GM12878 (cell line): ENCODE results near the gene NKTR. TPM values are rescaled to one million over a fixed set of nuclear protein-coding genes. Genes with fewer than 3 reads are reported as not detected.
A peak's percentile ranks its signal among the peaks of the same experiment; 100 is the strongest.

ENCODE experiments used
- ATAC-seq: fragments of 200-7000 bp; cut with Tn5 transposase; 3 replicates; pipeline ENCODE4 v1.9.1; 2020; ENCODE audit warnings: mild to moderate bottlenecking, moderate library complexity
- BruUV-seq: library from RNA; stranded (reverse); fragments of 400-500 nt; replicated peaks from 2 replicates; lab custom pipeline; 2021; lab: Mats Ljungman, UMichigan
- CTCF ChIA-PET: fragments of 300-600 bp; sonication (Branson Sonifier 250); formaldehyde crosslinking; extraction: SDS; loops from one replicate; lab custom pipeline; 2021; ENCODE audit warnings: inconsistent platforms; lab: Yijun Ruan, JAX
- POLR2A ChIA-PET: fragments of 350-600 bp; formaldehyde crosslinking; extraction: SDS; loops from one replicate; lab custom pipeline; 2021; ENCODE audit warnings: inconsistent platforms; lab: Charles Lee
- RAD21 ChIA-PET: fragments of 300-600 bp; sonication (Branson Sonifier 250); formaldehyde crosslinking; loops from one replicate; lab custom pipeline; 2023; ENCODE audit warnings: antibody characterized with exemption; ENCODE audit not compliant: unreplicated experiment; lab: Charles Lee
- SMC1A ChIA-PET: fragments of 300-600 bp; sonication (Branson Sonifier 250); formaldehyde crosslinking; loops from one replicate; lab custom pipeline; 2023; ENCODE audit not compliant: unreplicated experiment, uncharacterized antibody; lab: Charles Lee
- DNase-seq: peaks from one replicate; pipeline ENCODE4 v3.0.0-alpha.2; 2011; ENCODE audit warnings: low read depth, low spot score
- FAIRE-seq: peaks from 3 replicates; lab custom pipeline; 2011; peaks lifted over from hg19 to GRCh38; lab: Jason Lieb, UNC
- H2AFZ ChIP-seq: 2 replicates; pipeline ENCODE4 v1.6.0; 2011; ENCODE audit warnings: low read depth, low read length, control low read depth; ENCODE audit not compliant: control insufficient read depth
- H3K27ac ChIP-seq: 2 replicates; pipeline ENCODE4 v1.5.1; 2011; ENCODE audit warnings: control low read depth; ENCODE audit not compliant: control insufficient read depth, insufficient read depth
- H3K27me3 ChIP-seq, 2 experiments: replicated peaks in 1 of 2; 2 replicates each; pipeline versions ENCODE4 v1.6.0 to v1.6.1; 2011; ENCODE audit warnings: low read length in 1 of 2; ENCODE audit not compliant: control insufficient read depth in 2 of 2, insufficient read depth in 2 of 2
- H3K36me3 ChIP-seq, 2 experiments: 2 replicates each; pipeline ENCODE4 v1.5.1; 2011; ENCODE audit warnings: low read length in 1 of 2; ENCODE audit not compliant: control insufficient read depth in 2 of 2, insufficient read depth in 2 of 2
- H3K4me1 ChIP-seq: 2 replicates; pipeline ENCODE4 v1.6.1; 2011; ENCODE audit warnings: mild to moderate bottlenecking, low read length, moderate library complexity, mixed read lengths; ENCODE audit not compliant: control insufficient read depth, insufficient read depth
- H3K4me2 ChIP-seq: 2 replicates; pipeline ENCODE4 v1.6.0; 2011; ENCODE audit warnings: control low read depth; ENCODE audit not compliant: control insufficient read depth, insufficient read depth
- H3K4me3 ChIP-seq: fragments of 200-600 bp; sonication (generic); 2 replicates; pipeline ENCODE4 v1.5.1; 2016
- H3K79me2 ChIP-seq: 2 replicates; pipeline ENCODE4 v1.6.0; 2011; ENCODE audit warnings: low read length; ENCODE audit not compliant: control insufficient read depth, insufficient read depth
- H3K9ac ChIP-seq: 2 replicates; pipeline ENCODE4 v1.8.0; 2011; ENCODE audit warnings: low read length, control low read depth, mixed read lengths; ENCODE audit not compliant: control insufficient read depth, insufficient read depth
- H3K9me3 ChIP-seq: replicated peaks from 3 replicates; pipeline ENCODE4 v1.5.1; 2011; ENCODE audit warnings: mild to moderate bottlenecking, low read length; ENCODE audit not compliant: control insufficient read depth, insufficient read depth
- H4K20me1 ChIP-seq: 2 replicates; pipeline ENCODE4 v1.6.0; 2011; ENCODE audit not compliant: control insufficient read depth, insufficient read depth
- CBFB ChIP-seq: IDR thresholded peaks from 2 replicates; pipeline ENCODE4 v1.6.1; 2016; ENCODE audit warnings: antibody characterized with exemption, low read depth
- CBX3 ChIP-seq: fragments of 200-600 bp; sonication (generic); IDR thresholded peaks from 2 replicates; pipeline ENCODE4 v1.6.1; 2016; ENCODE audit warnings: low read depth, borderline replicate concordance
- FOXM1 ChIP-seq: IDR thresholded peaks from 2 replicates; pipeline ENCODE4 v1.6.1; 2012; ENCODE audit warnings: low read depth, mild to moderate bottlenecking, inconsistent platforms, low read length, moderate library complexity
- HCFC1 ChIP-seq: fragments of 150-350 bp; IDR thresholded peaks from 2 replicates; pipeline ENCODE4 v1.6.1; 2014; ENCODE audit warnings: low read length
- TBL1XR1 ChIP-seq: IDR thresholded peaks from 2 replicates; pipeline ENCODE4 v1.6.1; 2012; ENCODE audit warnings: low read depth, low read length, improper control_type of control experiment
- TCF12 ChIP-seq: IDR thresholded peaks from 2 replicates; pipeline ENCODE4 v1.6.1; 2011; ENCODE audit warnings: low read depth, mild to moderate bottlenecking, low read length
- ZNF622 ChIP-seq: fragments of 450-650 bp; IDR thresholded peaks from 2 replicates; pipeline ENCODE4 v1.6.1; 2017; ENCODE audit warnings: mild to moderate bottlenecking, inconsistent platforms
- WGBS: methylation state at CpG from one replicate; pipeline ENCODE4 v1.1.6; 2016; ENCODE audit warnings: low lambda C conversion rate; ENCODE audit not compliant: insufficient replicate concordance, insufficient coverage; ENCODE audit errors: missing lambda C conversion rate; 5-methylcytosine and 5-hydroxymethylcytosine counted together
- in situ Hi-C: fragments of 300-500 bp; cut with MboI; formaldehyde crosslinking; loops from 9 replicates; pipeline ENCODE4 v1.14.3; 2018; ENCODE audit warnings: mixed read lengths
- intact Hi-C: fragments of 100-400 bp; cut with micrococcal nuclease; formaldehyde crosslinking; loops from one replicate; pipeline ENCODE4 v1.14.2; 2022; ENCODE audit not compliant: unreplicated experiment
- polyA plus RNA-seq, 11 experiments: library from polyadenylated mRNA; depleted of rRNA in 4 of 11; unstranded in 6 of 11; stranded (reverse) in 5 of 11; fragments of >200 nt; fragmentation: Nextera tagmentation in 4 of 11; fragmentation: Illumina TruSeq in 1 of 11; extraction: Ambion mirVana in 4 of 11; extraction: Trizol in 1 of 11; gene quantifications; 1 replicate in 1 of 11; 2 replicates in 10 of 11; pipeline versions ENCODE4 v1.2.1 to v1.2.3, GENCODE V29; 2011 to 2016; ENCODE audit warnings: inconsistent platforms in 2 of 11, missing spikeins in 2 of 11, low read depth in 1 of 11
- total RNA-seq, 4 experiments: library from RNA; depleted of rRNA in 3 of 4; stranded (reverse); fragments of >200 nt in 3 of 4; fragmentation: Illumina TruSeq in 1 of 4; extraction: Trizol in 1 of 4; gene quantifications; 2 replicates each; pipeline versions ENCODE4 v1.2.1 to v1.2.3, GENCODE V29; 2013 to 2021
- TF ChIP-seq, protein P1 (sequence below): fragments of 450-650 bp; IDR thresholded peaks from 2 replicates; pipeline ENCODE4 v1.6.1; 2017; ENCODE audit warnings: borderline replicate concordance

The NKTR gene
- total and polyA plus RNA-seq, 10 of the 15 experiments (the other 5 are each of a cell fraction or from before 2014, with no cell fraction given) = 15.3 to 91.9 (median 55.3) TPM

DNA sequence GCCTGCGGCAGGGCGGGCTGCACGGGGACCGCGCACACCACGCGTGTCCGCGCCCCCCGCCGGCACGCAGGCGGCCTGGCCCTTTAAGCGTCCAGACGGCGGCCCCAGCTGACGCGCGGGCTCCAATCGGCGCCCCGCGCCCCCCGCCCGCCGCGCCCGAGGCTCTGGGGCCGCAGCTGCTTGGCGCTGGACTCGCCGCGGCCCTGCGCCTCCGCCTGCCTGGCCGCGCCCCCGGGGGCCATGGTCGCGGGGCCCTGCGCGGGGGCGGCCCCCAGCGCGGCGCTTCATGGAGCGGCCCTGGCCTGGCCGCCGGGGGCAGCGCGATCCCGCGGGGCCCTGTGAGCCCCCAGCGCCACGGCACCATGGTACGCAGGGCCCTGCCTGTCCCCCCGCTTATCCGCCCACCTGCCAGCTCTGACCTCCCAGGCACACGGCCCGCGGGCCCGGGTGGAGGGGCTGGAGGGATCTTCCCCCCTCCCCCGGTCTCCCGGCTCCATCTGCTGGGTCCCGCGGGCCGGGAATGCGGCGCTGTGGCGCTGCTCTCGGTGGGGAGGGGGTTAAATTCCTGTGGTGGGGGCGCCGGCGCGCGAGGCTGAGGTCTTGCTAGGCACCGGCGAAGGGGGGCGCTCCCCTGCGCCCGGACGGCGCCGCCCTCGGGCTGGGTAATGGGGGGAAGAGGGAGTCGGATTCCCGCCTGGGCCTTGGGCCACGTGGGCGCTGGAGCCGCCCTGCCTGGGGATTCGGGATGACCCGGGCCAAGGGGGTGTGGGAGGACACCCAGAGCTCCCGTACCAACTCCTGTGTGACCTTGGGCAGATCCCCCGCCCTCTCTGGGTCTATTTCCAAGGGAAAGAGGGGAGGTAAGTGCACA is 54.1 kb downstream of the NKTR start (continued):
- TF ChIP-seq FOXM1 = no peak

- 35% methylated on average over 4 of the region's 4 CpGs for WGBS
- peak overlapping the region; percentile 72 for H3K4me2 ChIP-seq
- in situ Hi-C loops = no loop called here
- 0 out of 2 replicates have a peak overlapping the region, but pooled peaks have one; percentile 62 for H2AFZ ChIP-seq
- TF ChIP-seq TCF12 (0 out of 2 replicates have a peak, but pooled peaks have one; percentile 8), HCFC1 (no peak), CBFB (no peak), CBX3 (no peak), TBL1XR1 (no peak), ZNF622 (no peak)
- TF ChIP-seq, protein P1, sequence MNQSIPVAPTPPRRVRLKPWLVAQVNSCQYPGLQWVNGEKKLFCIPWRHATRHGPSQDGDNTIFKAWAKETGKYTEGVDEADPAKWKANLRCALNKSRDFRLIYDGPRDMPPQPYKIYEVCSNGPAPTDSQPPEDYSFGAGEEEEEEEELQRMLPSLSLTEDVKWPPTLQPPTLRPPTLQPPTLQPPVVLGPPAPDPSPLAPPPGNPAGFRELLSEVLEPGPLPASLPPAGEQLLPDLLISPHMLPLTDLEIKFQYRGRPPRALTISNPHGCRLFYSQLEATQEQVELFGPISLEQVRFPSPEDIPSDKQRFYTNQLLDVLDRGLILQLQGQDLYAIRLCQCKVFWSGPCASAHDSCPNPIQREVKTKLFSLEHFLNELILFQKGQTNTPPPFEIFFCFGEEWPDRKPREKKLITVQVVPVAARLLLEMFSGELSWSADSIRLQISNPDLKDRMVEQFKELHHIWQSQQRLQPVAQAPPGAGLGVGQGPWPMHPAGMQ = no peak
- TF ChIP-seq, all 136 proteins: peak for 1
- Histone ChIP-seq H3K79me2 (no peaks in the 10 kb centered on the region; the same call in 1 of the 2 replicates), H3K27ac (no peak overlapping the region), H3K27me3 (no peaks in the 10 kb centered on the region), H3K4me3 (peak overlapping the region; percentile 73), H4K20me1 (no peaks in the 10 kb centered on the region), H3K4me1 (peaks cover 17% of the 10 kb centered on the region), H3K9ac (no peak overlapping the region; the same call in 1 of the 2 replicates), H3K9me3 (no peaks in the 10 kb centered on the region), H3K36me3 (no peaks in the 10 kb centered on the region)
- TSS peak; percentile 34 for BruUV-seq
- SMC1A ChIA-PET = no interaction called here
- no peak for DNase-seq
- ATAC-seq = no peak
- no peak for FAIRE-seq
- intact Hi-C loops = no loop called here
- RAD21 ChIA-PET = no interaction called here
- CTCF ChIA-PET = interaction anchor here (1.0 kb wide), 2 partner anchors 18 to 65 kb away, joined by 3 read pairs; partner anchors contain the start of gene SS18L2
- POLR2A ChIA-PET = interaction anchor here (0.7 kb wide), 1 partner anchor 14 kb away, joined by 3 read pairs; no protein-coding TSS in a partner anchor
Measured at GRCh38 chr3:42655331-42655888, 54.9 kb downstream of the NKTR start.
